ENCODE data around the gene CNKSR3.

The CNKSR3 gene

DNA sequence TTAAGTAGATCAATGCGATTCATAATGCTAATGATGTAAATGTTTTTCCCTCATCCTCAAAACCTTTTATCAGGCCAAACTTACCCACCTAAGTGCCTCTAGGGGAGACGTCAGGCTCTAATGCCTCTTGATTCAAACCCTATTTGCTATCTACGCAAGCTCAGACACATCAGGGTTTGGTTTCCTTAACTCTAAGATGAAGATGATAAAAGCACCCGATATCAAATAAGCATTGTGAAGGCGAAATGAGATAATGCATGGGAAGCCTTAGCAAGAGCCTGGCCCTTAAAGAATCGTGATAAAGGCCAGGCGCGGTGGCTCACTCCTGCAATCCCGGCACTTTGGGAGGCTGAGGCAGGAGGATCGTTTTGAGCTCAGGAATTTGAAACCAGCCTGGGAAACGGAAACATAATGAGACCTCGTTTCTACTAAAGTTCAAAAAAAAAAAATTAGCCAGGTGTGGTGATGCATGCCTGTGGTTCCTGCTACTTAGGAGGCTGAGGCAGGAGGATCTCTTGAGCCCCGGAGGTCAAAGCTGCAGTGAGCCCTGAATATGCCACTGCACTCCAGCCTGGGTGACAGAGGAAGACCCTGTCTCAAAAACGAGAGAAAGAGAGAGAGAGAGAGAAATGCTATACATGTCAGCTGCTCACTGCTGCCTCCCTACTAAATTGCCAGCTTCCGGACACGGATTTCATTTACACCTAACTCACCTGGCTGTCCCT lies 13.5 kb downstream of the CNKSR3 start:
- Histone ChIP-seq H3K9me3 (replicated peaks in 1 of 2; ENCODE audit: control insufficient read depth in 2 of 2, insufficient read depth in 1 of 2, low read depth in 1 of 2, low read length in 2 of 2) (no peaks in the 10 kb centered on the region), H3K4ac (ENCODE audit: low read length) (no peak overlapping the region), H3K36me3 (replicated peaks in 1 of 2; ENCODE audit: control insufficient read depth in 2 of 2, insufficient read depth in 2 of 2, low read length in 2 of 2) (no peaks in the 10 kb centered on the region), H2BK15ac (ENCODE audit: low read length) (no peak overlapping the region), H3K18ac (ENCODE audit: low read length) (no peak overlapping the region), H3K4me2 (ENCODE audit: insufficient read depth, low read length, poor library complexity, severe bottlenecking) (no peak overlapping the region), H4K8ac (ENCODE audit: low read depth, low read length) (no peak overlapping the region), H3K14ac (ENCODE audit: low read length) (no peak overlapping the region), H3K9ac (ENCODE audit: low read depth, low read length, poor library complexity) (no peak overlapping the region), H3K79me1 (ENCODE audit: low read depth, low read length) (no peaks in the 10 kb centered on the region), H2BK120ac (ENCODE audit: low read depth, low read length) (no peak overlapping the region), H2BK12ac (ENCODE audit: low read length) (no peak overlapping the region), H3K27ac (replicated peaks; ENCODE audit: low read length) (no peak overlapping the region), H3K23ac (ENCODE audit: low read depth, low read length, poor library complexity) (no peak overlapping the region), H3K4me3 (ENCODE audit: low read length in 2 of 2) (no peak overlapping the region), H2AFZ (ENCODE audit: low read length) (no peak overlapping the region), H3K4me1 (ENCODE audit: control insufficient read depth in 2 of 2, insufficient read depth in 1 of 2, low read depth in 1 of 2, low read length in 2 of 2) (no peaks in the 10 kb centered on the region), H2BK5ac (ENCODE audit: low read length) (no peak overlapping the region), H3K27me3 (ENCODE audit: control insufficient read depth in 3 of 3, insufficient read depth in 3 of 3, low read depth in 1 of 3, low read length in 3 of 3) (no peaks in the 10 kb centered on the region), H2AK5ac (ENCODE audit: low read depth, low read length) (no peak overlapping the region), H4K91ac (ENCODE audit: low read depth, low read length, poor library complexity) (no peak overlapping the region)
- DNase-seq (ENCODE audit: low spot score) = no peak
- no CpG with 5 or more reads among the region's 16 CpGs for WGBS, 2 donors (ENCODE audit: extremely low coverage in 2 of 2, insufficient read length in 2 of 2, insufficient replicate concordance in 1 of 2)

DNA sequence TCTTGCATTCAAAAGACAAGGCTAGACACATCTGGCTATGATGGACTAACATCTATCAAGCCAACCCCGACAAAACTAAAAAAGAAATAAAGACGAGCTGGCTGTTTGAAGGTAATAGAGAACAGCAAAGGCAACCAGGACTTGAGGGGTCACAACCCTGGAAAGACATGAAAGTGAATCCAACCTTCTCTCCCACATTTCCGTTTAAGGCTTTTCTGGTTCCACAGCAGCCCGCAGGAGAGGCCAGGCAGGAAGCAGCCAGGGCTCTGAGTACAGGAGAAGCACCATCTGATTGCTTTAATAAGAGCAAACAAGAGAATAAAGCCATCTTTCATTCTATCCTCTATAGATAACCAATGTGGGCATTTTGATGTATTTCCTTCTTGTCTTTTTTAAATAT lies 14.3 kb downstream of the CNKSR3 start:
- Histone ChIP-seq H3K14ac (ENCODE audit: low read length) (no peak overlapping the region), H3K36me3 (replicated peaks in 1 of 2; ENCODE audit: control insufficient read depth in 2 of 2, insufficient read depth in 2 of 2, low read length in 2 of 2) (no peaks in the 10 kb centered on the region), H3K4me1 (ENCODE audit: control insufficient read depth in 2 of 2, insufficient read depth in 1 of 2, low read depth in 1 of 2, low read length in 2 of 2) (no peaks in the 10 kb centered on the region), H3K4ac (ENCODE audit: low read length) (no peak overlapping the region), H2BK120ac (ENCODE audit: low read depth, low read length) (no peak overlapping the region), H3K27ac (replicated peaks; ENCODE audit: low read length) (no peak overlapping the region), H3K4me2 (ENCODE audit: insufficient read depth, low read length, poor library complexity, severe bottlenecking) (no peak overlapping the region), H3K23ac (ENCODE audit: low read depth, low read length, poor library complexity) (no peak overlapping the region), H3K4me3 (ENCODE audit: low read length in 2 of 2) (no peak overlapping the region), H2AFZ (ENCODE audit: low read length) (no peak overlapping the region), H2BK5ac (ENCODE audit: low read length) (no peak overlapping the region), H4K91ac (ENCODE audit: low read depth, low read length, poor library complexity) (no peak overlapping the region), H3K18ac (ENCODE audit: low read length) (no peak overlapping the region), H2BK12ac (ENCODE audit: low read length) (no peak overlapping the region), H3K9ac (ENCODE audit: low read depth, low read length, poor library complexity) (no peak overlapping the region), H3K27me3 (ENCODE audit: control insufficient read depth in 3 of 3, insufficient read depth in 3 of 3, low read depth in 1 of 3, low read length in 3 of 3) (no peaks in the 10 kb centered on the region), H4K8ac (ENCODE audit: low read depth, low read length) (no peak overlapping the region), H3K9me3 (replicated peaks in 1 of 2; ENCODE audit: control insufficient read depth in 2 of 2, insufficient read depth in 1 of 2, low read depth in 1 of 2, low read length in 2 of 2) (no peaks in the 10 kb centered on the region), H2AK5ac (ENCODE audit: low read depth, low read length) (no peak overlapping the region), H3K79me1 (ENCODE audit: low read depth, low read length) (no peaks in the 10 kb centered on the region), H2BK15ac (ENCODE audit: low read length) (no peak overlapping the region)
- WGBS, 2 donors (ENCODE audit: extremely low coverage in 2 of 2, insufficient read length in 2 of 2, insufficient replicate concordance in 1 of 2) = no CpG with 5 or more reads among the region's 4 CpGs
- no peak for DNase-seq (ENCODE audit: low spot score)

DNA sequence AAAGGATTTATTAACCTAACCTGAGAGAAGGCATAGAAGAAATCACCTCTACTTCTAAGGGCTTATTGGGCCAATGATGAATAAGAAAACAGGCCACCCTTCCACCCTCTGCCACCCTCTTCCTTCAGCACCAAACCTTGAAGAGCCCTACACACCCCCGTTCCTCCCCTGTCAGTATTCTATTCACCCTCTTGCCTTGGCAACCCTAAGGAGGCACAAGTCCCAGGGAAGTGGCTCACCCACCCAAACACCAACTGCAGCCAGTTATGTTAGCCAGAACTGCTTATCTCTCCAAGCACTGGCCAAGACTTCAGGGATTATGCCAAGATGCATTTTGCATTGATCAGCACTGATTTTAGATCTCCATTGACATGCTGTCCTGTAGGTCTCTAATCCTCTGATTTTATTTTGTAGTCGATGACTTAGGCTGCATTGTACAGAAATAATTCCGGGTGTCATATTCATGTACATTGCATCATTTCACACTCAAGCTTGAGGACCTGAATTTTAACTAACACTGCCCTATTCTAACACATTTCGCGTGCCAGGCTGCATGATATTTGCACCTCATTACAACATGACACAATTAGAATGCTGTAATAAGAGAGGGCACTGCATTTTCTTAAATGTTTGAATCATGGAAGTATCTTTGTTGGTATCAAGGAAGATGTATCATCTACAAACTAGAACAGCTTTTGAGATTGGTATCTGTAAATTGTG lies 15.7 kb downstream of the CNKSR3 start:
- Histone ChIP-seq H2BK120ac (ENCODE audit: low read depth, low read length) (no peak overlapping the region), H3K23ac (ENCODE audit: low read depth, low read length, poor library complexity) (no peak overlapping the region)
- no CpG with 5 or more reads among the region's 5 CpGs for WGBS, 2 donors (ENCODE audit: extremely low coverage in 2 of 2, insufficient read length in 2 of 2, insufficient replicate concordance in 1 of 2)

DNA sequence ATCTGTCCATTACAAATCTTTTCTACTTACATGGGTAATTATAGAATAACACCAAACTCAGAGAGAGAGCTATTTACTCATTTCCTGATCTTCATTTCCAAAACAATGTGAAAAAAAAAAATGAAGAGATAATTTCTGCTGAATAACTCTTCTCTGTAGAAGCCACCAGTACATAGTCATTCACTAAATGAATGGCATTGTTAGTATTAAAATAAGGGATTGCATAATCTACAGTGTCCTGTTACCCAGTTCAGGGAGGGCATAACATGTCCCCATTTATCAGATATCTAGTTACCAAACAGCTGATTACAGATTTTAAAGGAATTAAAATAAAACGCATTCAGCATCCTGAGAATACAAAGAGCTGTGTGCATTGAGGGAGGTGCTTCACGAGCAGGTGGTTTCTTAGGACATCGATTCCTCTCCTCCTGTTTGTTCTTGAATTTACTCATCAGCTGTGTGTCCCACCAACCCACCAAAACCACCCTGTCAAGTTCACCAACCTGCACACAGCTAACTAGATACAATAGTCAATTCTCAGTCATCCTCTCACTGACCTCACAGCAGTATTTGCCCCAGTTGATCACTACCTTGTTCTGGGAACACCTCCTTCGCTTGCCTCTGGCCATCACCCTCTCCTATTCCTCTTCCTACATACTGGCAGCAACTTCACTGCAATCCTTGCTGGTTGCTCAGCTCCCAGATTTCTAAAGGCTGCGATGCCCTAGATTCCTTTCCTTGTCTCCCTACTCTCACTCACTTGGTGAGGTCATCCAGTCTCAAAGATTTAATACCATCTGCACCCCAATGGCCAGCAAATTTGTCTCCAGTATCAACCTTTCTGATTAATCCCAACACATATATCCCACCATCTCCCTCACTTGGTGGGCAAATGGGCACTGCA lies 18.7 kb downstream of the CNKSR3 start:
- no peak for DNase-seq (ENCODE audit: low spot score)
- no peak overlapping the region for H3K23ac ChIP-seq (ENCODE audit: low read depth, low read length, poor library complexity)
- H3K27ac ChIP-seq (replicated peaks; ENCODE audit: low read length) = no peak overlapping the region
- H3K4me1 ChIP-seq (ENCODE audit: control insufficient read depth in 2 of 2, insufficient read depth in 1 of 2, low read depth in 1 of 2, low read length in 2 of 2) = peaks cover 0 to 6% of the 10 kb centered on the region in 2 donors
- no peak overlapping the region for H2AK5ac ChIP-seq (ENCODE audit: low read depth, low read length)
- H4K8ac ChIP-seq (ENCODE audit: low read depth, low read length) = no peak overlapping the region
- no peak overlapping the region for H2AFZ ChIP-seq (ENCODE audit: low read length)
- H3K4ac ChIP-seq (ENCODE audit: low read length) = no peak overlapping the region
- no peak overlapping the region for H3K4me3 ChIP-seq (ENCODE audit: low read length in 2 of 2)
- H2BK15ac ChIP-seq (ENCODE audit: low read length) = no peak overlapping the region
- H2BK120ac ChIP-seq (ENCODE audit: low read depth, low read length) = no peak overlapping the region
- no peaks in the 10 kb centered on the region for H3K79me1 ChIP-seq (ENCODE audit: low read depth, low read length)
- H3K9me3 ChIP-seq (replicated peaks in 1 of 2; ENCODE audit: control insufficient read depth in 2 of 2, insufficient read depth in 1 of 2, low read depth in 1 of 2, low read length in 2 of 2) = no peaks in the 10 kb centered on the region
- no peak overlapping the region for H4K91ac ChIP-seq (ENCODE audit: low read depth, low read length, poor library complexity)
- no peak overlapping the region for H3K18ac ChIP-seq (ENCODE audit: low read length)
- no peak overlapping the region for H2BK12ac ChIP-seq (ENCODE audit: low read length)
- H3K14ac ChIP-seq (ENCODE audit: low read length) = no peak overlapping the region
- H2BK5ac ChIP-seq (ENCODE audit: low read length) = no peak overlapping the region
- no peak overlapping the region for H3K4me2 ChIP-seq (ENCODE audit: insufficient read depth, low read length, poor library complexity, severe bottlenecking)
- no peaks in the 10 kb centered on the region for H3K36me3 ChIP-seq (replicated peaks in 1 of 2; ENCODE audit: control insufficient read depth in 2 of 2, insufficient read depth in 2 of 2, low read length in 2 of 2)
- H3K9ac ChIP-seq (ENCODE audit: low read depth, low read length, poor library complexity) = no peak overlapping the region
- no CpG with 5 or more reads among the region's 5 CpGs for WGBS, 2 donors (ENCODE audit: extremely low coverage in 2 of 2, insufficient read length in 2 of 2, insufficient replicate concordance in 1 of 2)
- no peaks in the 10 kb centered on the region for H3K27me3 ChIP-seq (ENCODE audit: control insufficient read depth in 3 of 3, insufficient read depth in 3 of 3, low read depth in 1 of 3, low read length in 3 of 3)

More for the DNA sequence above, 15.7 kb downstream of the CNKSR3 start:
- Histone ChIP-seq H3K9me3 (replicated peaks in 1 of 2; ENCODE audit: control insufficient read depth in 2 of 2, insufficient read depth in 1 of 2, low read depth in 1 of 2, low read length in 2 of 2) (no peaks in the 10 kb centered on the region), H3K36me3 (replicated peaks in 1 of 2; ENCODE audit: control insufficient read depth in 2 of 2, insufficient read depth in 2 of 2, low read length in 2 of 2) (no peaks in the 10 kb centered on the region), H4K91ac (ENCODE audit: low read depth, low read length, poor library complexity) (no peak overlapping the region), H3K9ac (ENCODE audit: low read depth, low read length, poor library complexity) (no peak overlapping the region), H2AK5ac (ENCODE audit: low read depth, low read length) (no peak overlapping the region), H2BK12ac (ENCODE audit: low read length) (no peak overlapping the region), H2BK15ac (ENCODE audit: low read length) (no peak overlapping the region), H3K18ac (ENCODE audit: low read length) (no peak overlapping the region), H4K8ac (ENCODE audit: low read depth, low read length) (no peak overlapping the region), H3K27me3 (ENCODE audit: control insufficient read depth in 3 of 3, insufficient read depth in 3 of 3, low read depth in 1 of 3, low read length in 3 of 3) (no peaks in the 10 kb centered on the region), H3K4me3 (ENCODE audit: low read length in 2 of 2) (no peak overlapping the region), H3K4me2 (ENCODE audit: insufficient read depth, low read length, poor library complexity, severe bottlenecking) (no peak overlapping the region), H2BK5ac (ENCODE audit: low read length) (no peak overlapping the region), H3K14ac (ENCODE audit: low read length) (no peak overlapping the region), H3K4me1 (ENCODE audit: control insufficient read depth in 2 of 2, insufficient read depth in 1 of 2, low read depth in 1 of 2, low read length in 2 of 2) (no peaks in the 10 kb centered on the region), H2AFZ (ENCODE audit: low read length) (no peak overlapping the region), H3K79me1 (ENCODE audit: low read depth, low read length) (no peaks in the 10 kb centered on the region), H3K4ac (ENCODE audit: low read length) (no peak overlapping the region), H3K27ac (replicated peaks; ENCODE audit: low read length) (no peak overlapping the region)
- DNase-seq (ENCODE audit: low spot score) = no peak
